Panc1 (cell line): ENCODE data around the gene ALG14. TPM values are rescaled to one million over a fixed set of nuclear protein-coding genes. Genes with fewer than 3 reads are reported as not detected.
A peak's percentile ranks its signal among the peaks of the same experiment; 100 is the strongest.

Experiments used
- ATAC-seq: fragments of 200-7000 bp; cut with Tn5 transposase; 2 replicates; pipeline ENCODE4 v1.9.1; 2020; ENCODE audit warnings: mild to moderate bottlenecking, moderate library complexity
- BruUV-seq: library from RNA; stranded (reverse); fragments of 400-500 nt; replicated peaks from 2 replicates; lab custom pipeline; 2021; lab: Mats Ljungman, UMichigan
- CTCF ChIA-PET: fragments of 300-600 bp; sonication (Branson Sonifier 250); formaldehyde crosslinking; loops from one replicate; lab custom pipeline; 2022; ENCODE audit warnings: antibody characterized with exemption; lab: Charles Lee
- POLR2A ChIA-PET: fragments of 300-600 bp; sonication (Branson Sonifier 250); formaldehyde crosslinking; loops from one replicate; lab custom pipeline; 2022; ENCODE audit warnings: antibody characterized with exemption; lab: Charles Lee
- DNase-seq: peaks from one replicate; pipeline ENCODE4 v3.0.0-alpha.2; 2010; ENCODE audit warnings: low read depth, low spot score
- H3K27ac ChIP-seq: 2 replicates; pipeline ENCODE4 v1.5.1; 2011; ENCODE audit warnings: mild to moderate bottlenecking, low read length, inconsistent platforms
- H3K27me3 ChIP-seq: fragments of 200-500 bp; sonication (Bioruptor generic); 2 replicates; pipeline ENCODE4 v1.6.0; 2014; ENCODE audit warnings: low read length, inconsistent platforms; ENCODE audit not compliant: control insufficient read depth, insufficient read depth
- H3K36me3 ChIP-seq: fragments of 200-500 bp; sonication (Bioruptor generic); 2 replicates; pipeline ENCODE4 v1.5.1; 2014; ENCODE audit warnings: inconsistent platforms, mild to moderate bottlenecking, low read length, moderate library complexity; ENCODE audit not compliant: control insufficient read depth, insufficient read depth
- H3K4me1 ChIP-seq: 2 replicates; pipeline ENCODE4 v1.5.1; 2011; ENCODE audit warnings: inconsistent platforms, mild to moderate bottlenecking, low read length, moderate library complexity; ENCODE audit not compliant: control insufficient read depth, insufficient read depth
- H3K4me3 ChIP-seq, 2 experiments: 2 replicates each; pipeline ENCODE4 v1.5.1; 2011 to 2012; ENCODE audit warnings: low read depth in 2 of 2, low read length in 2 of 2, mild to moderate bottlenecking in 2 of 2, inconsistent platforms in 1 of 2, moderate library complexity in 1 of 2
- H3K9me3 ChIP-seq: fragments of 200-500 bp; sonication (Bioruptor generic); 2 replicates; pipeline ENCODE4 v1.5.1; 2014; ENCODE audit warnings: low read depth, mild to moderate bottlenecking, inconsistent platforms, low read length, moderate library complexity; ENCODE audit not compliant: control insufficient read depth, insufficient read depth
- CTCF ChIP-seq: fragments of 450-650 bp; IDR thresholded peaks from 2 replicates; pipeline ENCODE4 v1.5.1; 2017; ENCODE audit warnings: mild to moderate bottlenecking
- POLR2AphosphoS5 ChIP-seq: IDR thresholded peaks from 2 replicates; pipeline ENCODE4 v1.6.1; 2012; ENCODE audit warnings: mild to moderate bottlenecking, low read depth, low read length, moderate library complexity
- REST ChIP-seq, 2 experiments: IDR thresholded peaks; 2 replicates each; pipeline ENCODE4 v1.6.1; 2011 to 2012; ENCODE audit warnings: low read depth in 2 of 2, control low read depth in 1 of 2, low read length in 1 of 2, mild to moderate bottlenecking in 1 of 2, moderate library complexity in 1 of 2; ENCODE audit not compliant: insufficient read depth in 1 of 2
- SIN3A ChIP-seq: IDR thresholded peaks from 2 replicates; pipeline ENCODE4 v1.6.1; 2012; ENCODE audit warnings: low read depth, mild to moderate bottlenecking, low read length, moderate library complexity, borderline replicate concordance; ENCODE audit not compliant: insufficient read depth
- TCF7L2 ChIP-seq: IDR thresholded peaks from 2 replicates; pipeline ENCODE4 v1.6.1; 2011; ENCODE audit warnings: mild to moderate bottlenecking, low read depth, low read length, inconsistent platforms
- in situ Hi-C: cut with HindIII; loops from 2 replicates; pipeline ENCODE4 v1.10.0; 2016; ENCODE audit warnings: low sequenced_read_pairs, low pct_unique_long_range_greater_than_20kb
- intact Hi-C: fragments of 100-400 bp; cut with micrococcal nuclease; formaldehyde crosslinking; loops from one replicate; pipeline ENCODE4 v1.10.0; 2022; ENCODE audit not compliant: unreplicated experiment
- total RNA-seq: library from RNA; stranded (reverse); gene quantifications from one replicate; pipeline ENCODE4 v1.2.1, GENCODE V29; 2021; ENCODE audit not compliant: unreplicated experiment

The ALG14 gene
- total RNA-seq, 1 experiment from 2014 or later: 4.1 TPM

GRCh38 chr1:95116580-95117206 lies 43.9 kb upstream of the ALG14 start:
- TF ChIP-seq TCF7L2 (no peak), REST (IDR thresholded peaks at IDR 0.05; ENCODE audit: insufficient read depth in 1 of 2, low read depth in 2 of 2, low read length in 1 of 2) (no peak), CTCF (peak; percentile 71), POLR2AphosphoS5 (no peak), SIN3A (no peak)
- CTCF ChIA-PET: interaction anchor here (0.6 to 0.9 kb wide), 3 partner anchors 43 to 263 kb away, joined by 3 to 5 read pairs (median 5); partner anchors contain the start of gene ALG14

GRCh38 chr1:95115708-95116137 lies 43.0 kb upstream of the ALG14 start:
- POLR2A ChIA-PET: no interaction called here
- Histone ChIP-seq H3K36me3 (no peaks in the 10 kb centered on the region), H3K27me3 (peaks cover 13% of the 10 kb centered on the region), H3K4me1 (no peaks in the 10 kb centered on the region), H3K4me3 (no peak overlapping the region), H3K9me3 (no peaks in the 10 kb centered on the region), H3K27ac (no peak overlapping the region)
- TF ChIP-seq TCF7L2: no peak
- no peak for TF ChIP-seq SIN3A
- TF ChIP-seq REST (IDR thresholded peaks at IDR 0.05; ENCODE audit: insufficient read depth in 1 of 2, low read depth in 2 of 2, low read length in 1 of 2): no peak
- TF ChIP-seq POLR2AphosphoS5: no peak
- no peak for TF ChIP-seq CTCF
- ATAC-seq (no peak), DNase-seq (no peak)
- intact Hi-C loops: loop anchor here (10.0 kb wide), 1 partner anchor 119 kb away; the partner anchor contains the start of gene RWDD3
- CTCF ChIA-PET: interaction anchor here (0.9 kb wide), 1 partner anchor 262 kb away, joined by 5 read pairs; no protein-coding TSS in a partner anchor
- in situ Hi-C loops: no loop called here
- BruUV-seq: no TSS peak

More at GRCh38 chr1:95116580-95117206, 43.9 kb upstream of the ALG14 start:
- POLR2A ChIA-PET: no interaction called here
- Histone ChIP-seq H3K9me3 (no peaks in the 10 kb centered on the region), H3K27ac (no peak overlapping the region), H3K36me3 (no peaks in the 10 kb centered on the region), H3K4me3 (peak overlapping the region; percentile 57 to 68), H3K4me1 (no peaks in the 10 kb centered on the region), H3K27me3 (peaks cover 13% of the 10 kb centered on the region)
- DNase-seq (peak; percentile 20), ATAC-seq (peak; percentile 86)
- intact Hi-C loops (loop anchor here (10.0 kb wide), 1 partner anchor 118 kb away; the partner anchor contains the start of gene RWDD3), in situ Hi-C loops (no loop called here)
- BruUV-seq: no TSS peak
